Measurements from ENCODE around the gene PGM5.

PGM5 gene

DNA sequence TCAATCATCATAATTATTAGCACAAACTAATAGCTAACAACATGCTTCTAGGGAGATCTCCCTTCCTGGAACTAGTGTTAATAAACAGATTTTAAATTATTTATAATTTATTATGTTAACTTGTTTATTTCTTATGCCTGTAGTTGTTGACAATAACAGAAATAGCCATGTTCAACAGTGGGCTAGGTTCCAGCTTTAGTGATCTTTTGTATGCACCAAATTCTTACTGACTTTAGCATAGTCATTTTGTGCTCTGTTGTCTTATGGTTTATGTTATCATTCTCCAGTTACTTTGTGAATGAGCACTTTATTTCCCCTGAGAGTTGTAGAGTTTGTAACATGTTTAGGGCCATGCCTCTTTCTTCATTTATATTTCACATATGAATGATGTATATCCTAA lies 113.7 kb downstream of the PGM5 start:
- no peak for DNase-seq (ENCODE audit: extremely low read depth, low read depth)
- no peak overlapping the region for H3K4me3 ChIP-seq (replicated peaks; ENCODE audit: low read depth, low read length)
- TF ChIP-seq, protein P1, sequence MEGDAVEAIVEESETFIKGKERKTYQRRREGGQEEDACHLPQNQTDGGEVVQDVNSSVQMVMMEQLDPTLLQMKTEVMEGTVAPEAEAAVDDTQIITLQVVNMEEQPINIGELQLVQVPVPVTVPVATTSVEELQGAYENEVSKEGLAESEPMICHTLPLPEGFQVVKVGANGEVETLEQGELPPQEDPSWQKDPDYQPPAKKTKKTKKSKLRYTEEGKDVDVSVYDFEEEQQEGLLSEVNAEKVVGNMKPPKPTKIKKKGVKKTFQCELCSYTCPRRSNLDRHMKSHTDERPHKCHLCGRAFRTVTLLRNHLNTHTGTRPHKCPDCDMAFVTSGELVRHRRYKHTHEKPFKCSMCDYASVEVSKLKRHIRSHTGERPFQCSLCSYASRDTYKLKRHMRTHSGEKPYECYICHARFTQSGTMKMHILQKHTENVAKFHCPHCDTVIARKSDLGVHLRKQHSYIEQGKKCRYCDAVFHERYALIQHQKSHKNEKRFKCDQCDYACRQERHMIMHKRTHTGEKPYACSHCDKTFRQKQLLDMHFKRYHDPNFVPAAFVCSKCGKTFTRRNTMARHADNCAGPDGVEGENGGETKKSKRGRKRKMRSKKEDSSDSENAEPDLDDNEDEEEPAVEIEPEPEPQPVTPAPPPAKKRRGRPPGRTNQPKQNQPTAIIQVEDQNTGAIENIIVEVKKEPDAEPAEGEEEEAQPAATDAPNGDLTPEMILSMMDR (IDR thresholded peaks at IDR 0.05; ENCODE audit: low read depth, low read length, missing control alignments): no peak

DNA sequence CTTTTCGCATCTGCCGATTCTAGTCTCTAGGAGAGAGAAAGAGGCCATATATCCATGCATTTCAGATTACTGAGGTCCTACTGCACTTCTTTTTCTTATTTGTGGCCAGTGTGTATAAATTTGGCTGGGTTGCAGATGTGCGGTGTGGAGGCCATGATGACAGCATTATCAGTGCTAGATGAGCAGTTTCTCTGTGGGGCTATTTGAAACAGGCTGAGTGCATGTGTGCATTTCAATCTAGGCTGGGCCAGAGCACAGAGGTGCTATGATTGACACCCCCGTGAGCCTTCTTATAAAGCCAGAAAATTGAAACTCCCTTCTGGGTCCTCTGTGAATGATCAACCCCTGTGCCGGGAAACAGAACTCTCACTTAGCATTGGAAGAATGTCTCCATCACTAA lies 114.2 kb downstream of the PGM5 start:
- no peak for DNase-seq (ENCODE audit: extremely low read depth, low read depth)
- H3K4me3 ChIP-seq (replicated peaks; ENCODE audit: low read depth, low read length): no peak overlapping the region
- TF ChIP-seq, protein P1 (IDR thresholded peaks at IDR 0.05; ENCODE audit: low read depth, low read length, missing control alignments): no peak

DNA sequence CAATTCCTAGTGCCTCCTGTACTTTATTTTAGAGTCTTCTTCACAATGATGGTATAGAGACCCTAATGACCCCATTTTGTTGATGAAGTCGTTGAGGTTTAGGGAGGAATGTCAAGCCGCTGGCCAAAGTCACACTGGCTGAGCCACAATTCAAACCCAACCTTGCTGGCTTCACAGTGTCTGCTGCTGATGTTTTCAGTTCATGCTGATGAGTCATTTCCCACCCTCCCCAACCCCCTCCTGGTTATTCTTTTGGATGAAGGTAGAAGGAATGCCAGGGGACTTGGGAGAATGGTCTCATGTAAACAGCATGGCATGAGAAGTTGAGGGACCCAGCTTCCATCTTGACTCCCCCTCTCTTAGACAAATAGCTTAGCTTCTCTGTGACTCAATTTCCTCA lies 115.7 kb downstream of the PGM5 start:
- no peak overlapping the region for H3K4me3 ChIP-seq (replicated peaks; ENCODE audit: low read depth, low read length)
- TF ChIP-seq, protein P1 (IDR thresholded peaks at IDR 0.05; ENCODE audit: low read depth, low read length, missing control alignments): no peak
- DNase-seq (ENCODE audit: extremely low read depth, low read depth): no peak

DNA sequence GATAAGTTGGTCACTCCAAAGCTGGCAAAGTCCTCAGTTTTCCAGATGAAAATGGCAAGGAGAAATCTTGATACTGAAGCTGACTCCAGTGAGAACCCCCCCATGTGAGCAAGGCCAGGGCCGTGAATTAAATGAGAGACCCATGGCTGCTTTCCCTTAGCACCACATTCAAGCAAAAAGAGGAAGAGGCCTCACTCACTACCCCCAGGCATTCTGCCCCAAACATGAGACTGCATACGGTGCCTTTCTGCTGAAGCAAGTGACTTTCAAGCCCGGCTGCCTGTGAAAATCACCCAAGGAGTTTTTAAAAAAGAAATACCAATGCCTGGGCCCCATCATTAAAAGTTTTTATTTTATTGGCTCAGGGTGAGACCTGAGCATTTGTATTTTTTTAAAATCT lies 117.4 kb downstream of the PGM5 start:
- TF ChIP-seq, protein P1 (IDR thresholded peaks at IDR 0.05; ENCODE audit: low read depth, low read length, missing control alignments): no peak
- no peak overlapping the region for H3K4me3 ChIP-seq (replicated peaks; ENCODE audit: low read depth, low read length)

DNA sequence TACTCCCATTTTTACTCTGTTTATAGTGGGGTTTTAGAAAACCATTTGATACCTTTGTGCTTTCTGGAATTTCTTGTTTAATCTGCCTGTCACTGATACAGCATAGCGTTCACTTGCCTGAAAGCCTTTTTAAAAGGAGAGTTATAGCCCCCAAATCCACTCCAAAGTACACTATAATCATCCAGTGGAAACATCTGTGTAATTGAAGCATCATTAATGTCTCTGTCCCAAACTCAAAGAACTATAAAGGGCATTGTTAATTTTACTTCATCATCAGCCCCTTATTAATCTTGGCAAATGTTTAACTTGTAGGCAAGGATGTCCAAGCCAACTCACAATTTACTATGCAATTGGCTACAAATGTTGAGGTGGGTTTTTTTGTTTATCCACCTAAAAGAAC lies 120.0 kb downstream of the PGM5 start:
- TF ChIP-seq, protein P1 (IDR thresholded peaks at IDR 0.05; ENCODE audit: low read depth, low read length, missing control alignments): no peak
- H3K4me3 ChIP-seq (replicated peaks; ENCODE audit: low read depth, low read length): no peak overlapping the region
- no peak for DNase-seq (ENCODE audit: extremely low read depth, low read depth)

More for the DNA sequence above, 117.4 kb downstream of the PGM5 start:
- DNase-seq (ENCODE audit: extremely low read depth, low read depth): no peak

DNA sequence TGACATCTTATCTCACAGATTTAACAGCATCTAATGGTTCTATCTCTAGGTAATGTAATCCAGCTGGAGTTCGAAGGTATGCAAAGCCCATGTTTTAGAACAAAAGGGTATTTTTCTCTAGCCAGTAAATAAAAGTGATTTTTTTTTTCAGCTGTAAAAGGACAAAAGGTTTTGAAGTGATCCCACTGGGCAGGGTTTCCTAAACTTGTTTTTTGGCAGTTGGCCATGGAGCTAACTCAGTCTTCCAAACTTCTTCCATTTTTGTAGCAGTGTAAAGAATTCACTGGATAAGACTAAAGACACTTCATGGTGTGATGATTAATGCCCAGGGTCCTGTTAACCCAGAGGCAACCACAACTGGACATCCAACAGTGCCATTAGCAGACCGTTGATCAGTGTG lies 120.4 kb downstream of the PGM5 start:
- no peak for DNase-seq (ENCODE audit: extremely low read depth, low read depth)
- H3K4me3 ChIP-seq (replicated peaks; ENCODE audit: low read depth, low read length): no peak overlapping the region
- TF ChIP-seq, protein P1 (IDR thresholded peaks at IDR 0.05; ENCODE audit: low read depth, low read length, missing control alignments): no peak

DNA sequence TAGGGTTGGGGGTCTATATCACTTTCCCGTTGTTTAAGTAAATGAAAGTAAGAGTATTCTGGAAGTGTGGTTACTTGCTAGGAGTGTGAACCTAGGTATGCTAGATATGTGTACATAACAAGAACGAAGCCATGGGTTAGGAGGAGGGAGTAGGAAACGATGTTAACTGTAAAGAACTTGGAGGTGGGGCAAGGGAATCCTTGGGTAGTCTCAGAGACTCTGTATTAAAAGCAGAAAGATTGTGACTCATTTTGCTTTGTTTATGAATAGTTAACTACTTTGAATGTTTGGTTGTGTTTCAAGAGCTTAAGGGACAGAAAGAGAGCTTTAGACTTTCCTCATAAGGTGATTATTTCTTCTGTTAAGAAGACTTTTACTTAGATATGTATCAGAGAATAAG lies 124.4 kb downstream of the PGM5 start:
- H3K4me3 ChIP-seq (replicated peaks; ENCODE audit: low read depth, low read length): no peak overlapping the region
- no peak for DNase-seq (ENCODE audit: extremely low read depth, low read depth)
- TF ChIP-seq, protein P1 (IDR thresholded peaks at IDR 0.05; ENCODE audit: low read depth, low read length, missing control alignments): no peak
